T47D (cell line): ENCODE results near the gene TOB1.
"Not testable (repeated sequence)": the region's sequence is repeated elsewhere in the genome, so short reads cannot be mapped to it uniquely, and the experiment has no call there.

Experiments
- DNase-seq, 2 experiments: peaks; one replicate each; pipeline versions ENCODE4 v3.0.0 to v3.0.0-alpha.2; 2011 to 2012; ENCODE audit warnings: low read depth in 1 of 2, low spot score in 1 of 2
- JUND ChIP-seq: IDR thresholded peaks from 2 replicates; pipeline ENCODE4 v1.6.1; 2012; ENCODE audit warnings: low read depth
- in situ Hi-C: cut with HindIII; loops from 2 replicates; pipeline ENCODE4 v1.10.0; 2016; ENCODE audit warnings: low sequenced_read_pairs, low pct_unique_long_range_greater_than_20kb

Gene TOB1

GRCh38 chr17:50890675-50891516 lies 24.7 kb upstream of the TOB1 start:
- no peak for DNase-seq
- in situ Hi-C loops = no loop called here
- TF ChIP-seq JUND = no peak

- in situ Hi-C loops = no loop called here
- no peak for DNase-seq
- TF ChIP-seq JUND = no peak
These were observed 23.5 kb upstream of the TOB1 start for GRCh38 chr17:50889528-50890118.

GRCh38 chr17:50887705-50888245 lies 21.6 kb upstream of the TOB1 start:
- no peak for DNase-seq
- TF ChIP-seq JUND = no peak
- in situ Hi-C loops = no loop called here

- in situ Hi-C loops = no loop called here
- no peak for DNase-seq
- no peak for TF ChIP-seq JUND
These were observed 18.5 kb upstream of the TOB1 start for GRCh38 chr17:50884439-50885311.

GRCh38 chr17:50883850-50884438 lies 17.8 kb upstream of the TOB1 start:
- TF ChIP-seq JUND = no peak
- DNase-seq = no peak
- in situ Hi-C loops = no loop called here

GRCh38 chr17:50882851-50883250 lies 16.7 kb upstream of the TOB1 start:
- no peak for TF ChIP-seq JUND
- no peak for DNase-seq
- in situ Hi-C loops = no loop called here

- DNase-seq = no peak
- no peak for TF ChIP-seq JUND
- in situ Hi-C loops = no loop called here
These were observed 15.0 kb upstream of the TOB1 start for GRCh38 chr17:50881182-50881581.

GRCh38 chr17:50879086-50879485 lies 12.9 kb upstream of the TOB1 start:
- in situ Hi-C loops = no loop called here
- no peak for TF ChIP-seq JUND
- DNase-seq = no peak

GRCh38 chr17:50877838-50878237 lies 11.7 kb upstream of the TOB1 start:
- no peak for TF ChIP-seq JUND
- DNase-seq = no peak
- in situ Hi-C loops = no loop called here

- DNase-seq, in situ Hi-C loops: not testable (repeated sequence)
These were observed 10.9 kb upstream of the TOB1 start for GRCh38 chr17:50877042-50877441.

GRCh38 chr17:50875074-50875473 lies 8.9 kb upstream of the TOB1 start:
- in situ Hi-C loops = no loop called here
- no peak for DNase-seq
- TF ChIP-seq JUND = no peak

GRCh38 chr17:50872710-50873424 lies 6.7 kb upstream of the TOB1 start:
- in situ Hi-C loops = no loop called here
- DNase-seq = no peak
- TF ChIP-seq JUND = no peak
